GM12873 (cell line): ENCODE data around the gene HNMT.

ENCODE experiments used
- CTCF ChIP-seq: IDR thresholded peaks from 2 replicates; pipeline ENCODE4 v1.5.1; 2012; ENCODE audit warnings: low read depth, mild to moderate bottlenecking, moderate library complexity, low read length, control low read depth; ENCODE audit not compliant: insufficient read depth; ENCODE audit errors: missing control alignments

Gene HNMT

GRCh38 chr2:138010890-138011289 is 46.6 kb downstream of the HNMT start:
- no peak for TF ChIP-seq CTCF

GRCh38 chr2:138012082-138012481 is 47.8 kb downstream of the HNMT start:
- no peak for TF ChIP-seq CTCF

GRCh38 chr2:138012968-138013367 is 48.7 kb downstream of the HNMT start:
- no peak for TF ChIP-seq CTCF

GRCh38 chr2:138013639-138014038 is 49.4 kb downstream of the HNMT start:
- no peak for TF ChIP-seq CTCF

- TF ChIP-seq CTCF: no peak
Measured at GRCh38 chr2:138015494-138015893, 51.2 kb downstream of the HNMT start.

GRCh38 chr2:138016351-138017087 is 52.2 kb downstream of the HNMT start:
- no peak for TF ChIP-seq CTCF

GRCh38 chr2:138017824-138018223 is 53.6 kb downstream of the HNMT start:
- no peak for TF ChIP-seq CTCF
